ENCODE results near the gene ATP10B.

DNA sequence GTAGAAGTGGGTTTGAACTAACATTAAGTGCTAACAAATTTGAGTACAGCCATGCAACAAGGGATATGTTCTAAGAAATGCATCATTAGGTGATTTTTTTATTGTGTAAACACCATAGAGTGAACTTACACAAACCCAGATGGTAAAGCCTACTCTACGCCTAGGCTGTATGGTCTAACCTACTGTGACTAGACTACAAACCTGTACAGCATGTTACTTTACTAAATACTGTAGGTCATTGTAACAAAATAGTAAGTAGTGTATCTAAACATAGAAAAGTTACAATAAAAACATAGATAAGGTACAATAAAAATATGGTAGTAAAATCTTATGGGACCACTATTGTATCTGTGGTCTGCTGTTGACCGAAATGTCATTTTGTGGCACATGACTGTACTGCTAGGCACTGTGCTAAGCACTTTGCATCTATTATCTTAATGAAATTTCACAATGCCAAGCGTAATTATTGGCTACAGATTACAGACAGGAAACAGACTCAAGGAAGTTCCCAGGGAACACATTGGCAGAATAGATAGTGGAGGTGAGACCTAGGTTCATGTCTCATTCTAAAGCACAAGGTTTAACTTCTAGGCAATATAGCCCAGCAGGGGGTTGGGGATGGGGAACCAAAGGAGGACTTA lies 62.7 kb downstream of the ATP10B start:
- TF ChIP-seq, protein P1, sequence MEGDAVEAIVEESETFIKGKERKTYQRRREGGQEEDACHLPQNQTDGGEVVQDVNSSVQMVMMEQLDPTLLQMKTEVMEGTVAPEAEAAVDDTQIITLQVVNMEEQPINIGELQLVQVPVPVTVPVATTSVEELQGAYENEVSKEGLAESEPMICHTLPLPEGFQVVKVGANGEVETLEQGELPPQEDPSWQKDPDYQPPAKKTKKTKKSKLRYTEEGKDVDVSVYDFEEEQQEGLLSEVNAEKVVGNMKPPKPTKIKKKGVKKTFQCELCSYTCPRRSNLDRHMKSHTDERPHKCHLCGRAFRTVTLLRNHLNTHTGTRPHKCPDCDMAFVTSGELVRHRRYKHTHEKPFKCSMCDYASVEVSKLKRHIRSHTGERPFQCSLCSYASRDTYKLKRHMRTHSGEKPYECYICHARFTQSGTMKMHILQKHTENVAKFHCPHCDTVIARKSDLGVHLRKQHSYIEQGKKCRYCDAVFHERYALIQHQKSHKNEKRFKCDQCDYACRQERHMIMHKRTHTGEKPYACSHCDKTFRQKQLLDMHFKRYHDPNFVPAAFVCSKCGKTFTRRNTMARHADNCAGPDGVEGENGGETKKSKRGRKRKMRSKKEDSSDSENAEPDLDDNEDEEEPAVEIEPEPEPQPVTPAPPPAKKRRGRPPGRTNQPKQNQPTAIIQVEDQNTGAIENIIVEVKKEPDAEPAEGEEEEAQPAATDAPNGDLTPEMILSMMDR (IDR thresholded peaks at IDR 0.05; ENCODE audit: low read length): no peak
- TF ChIP-seq EZH2 (IDR thresholded peaks at IDR 0.05; ENCODE audit: borderline replicate concordance, low read length): no peak
